Esophagus squamous epithelium (tissue), 4 donors: Measurements from ENCODE around the gene CDH13.

Experiments used
- CTCF ChIP-seq, 6 experiments: fragments of 450-650 bp in 4 of 6; fragments of 200-600 bp in 2 of 6; sonication (generic) in 2 of 6; IDR thresholded peaks; one replicate each; pipeline ENCODE4 v1.5.1; 2016 to 2019; ENCODE audit warnings: antibody characterized with exemption in 6 of 6, mild to moderate bottlenecking in 4 of 6, moderate library complexity in 4 of 6
- POLR2A ChIP-seq, 4 donors: fragments of 450-650 bp; IDR thresholded peaks; one replicate each; pipeline ENCODE4 v1.6.1; 2017; ENCODE audit warnings: antibody characterized with exemption in 4 of 4, mild to moderate bottlenecking in 4 of 4, moderate library complexity in 3 of 4

GRCh38 chr16:83627996-83628395 lies 1001.2 kb downstream of the CDH13 start:
- no peak for TF ChIP-seq CTCF (IDR thresholded peaks at IDR 0.05)
- TF ChIP-seq POLR2A (IDR thresholded peaks at IDR 0.05), result no peak
